Fibroblast of lung (primary cell): ENCODE measurements around the gene SEC14L2.

Source experiments
- EZH2 ChIP-seq: IDR thresholded peaks from 2 replicates; pipeline ENCODE4 v1.5.1; 2012; ENCODE audit warnings: low read length, control low read depth, mild to moderate bottlenecking; ENCODE audit errors: missing control alignments
- TF ChIP-seq, protein P1 (sequence below), 2 donors: IDR thresholded peaks in 1 of 2; conservative IDR thresholded peaks in 1 of 2; 1 replicate in 1 of 2; 2 replicates in 1 of 2; pipeline ENCODE4 v1.5.1; 2011 to 2012; ENCODE audit warnings: low read length in 2 of 2, control low read depth in 1 of 2, inconsistent platforms in 1 of 2, low read depth in 1 of 2, mild to moderate bottlenecking in 1 of 2

DNA sequence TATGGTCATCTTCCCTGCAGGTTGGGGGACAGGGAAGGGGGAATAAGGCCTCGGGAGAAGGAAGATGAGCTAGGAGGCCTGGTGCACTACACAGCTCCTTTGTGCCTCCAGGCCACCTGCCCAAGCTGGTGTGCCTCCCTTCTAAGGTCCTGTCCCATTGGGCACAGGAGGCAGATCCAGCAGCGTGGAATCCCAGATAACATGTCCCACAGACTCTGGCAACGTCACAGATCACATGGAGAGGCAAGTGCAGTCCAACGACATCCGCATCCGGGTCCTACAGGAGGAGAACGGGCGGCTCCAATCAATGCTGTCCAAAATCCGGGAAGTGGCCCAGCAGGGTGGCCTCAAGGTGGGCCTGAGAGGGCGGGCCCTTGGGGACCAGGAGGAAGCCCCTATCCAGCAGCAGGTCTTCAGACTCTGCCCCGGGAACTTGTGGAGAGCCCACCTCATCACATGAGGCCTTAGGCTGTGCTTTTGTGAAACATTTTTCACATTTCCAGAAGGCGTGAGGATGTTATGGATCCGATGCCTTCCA is 21.4 kb upstream of the SEC14L2 start:
- TF ChIP-seq, protein P1, sequence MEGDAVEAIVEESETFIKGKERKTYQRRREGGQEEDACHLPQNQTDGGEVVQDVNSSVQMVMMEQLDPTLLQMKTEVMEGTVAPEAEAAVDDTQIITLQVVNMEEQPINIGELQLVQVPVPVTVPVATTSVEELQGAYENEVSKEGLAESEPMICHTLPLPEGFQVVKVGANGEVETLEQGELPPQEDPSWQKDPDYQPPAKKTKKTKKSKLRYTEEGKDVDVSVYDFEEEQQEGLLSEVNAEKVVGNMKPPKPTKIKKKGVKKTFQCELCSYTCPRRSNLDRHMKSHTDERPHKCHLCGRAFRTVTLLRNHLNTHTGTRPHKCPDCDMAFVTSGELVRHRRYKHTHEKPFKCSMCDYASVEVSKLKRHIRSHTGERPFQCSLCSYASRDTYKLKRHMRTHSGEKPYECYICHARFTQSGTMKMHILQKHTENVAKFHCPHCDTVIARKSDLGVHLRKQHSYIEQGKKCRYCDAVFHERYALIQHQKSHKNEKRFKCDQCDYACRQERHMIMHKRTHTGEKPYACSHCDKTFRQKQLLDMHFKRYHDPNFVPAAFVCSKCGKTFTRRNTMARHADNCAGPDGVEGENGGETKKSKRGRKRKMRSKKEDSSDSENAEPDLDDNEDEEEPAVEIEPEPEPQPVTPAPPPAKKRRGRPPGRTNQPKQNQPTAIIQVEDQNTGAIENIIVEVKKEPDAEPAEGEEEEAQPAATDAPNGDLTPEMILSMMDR (conservative IDR thresholded peaks at IDR 0.05 in 1 of 2, IDR thresholded peaks at IDR 0.05 in 1 of 2; ENCODE audit: low read depth in 1 of 2, low read length in 2 of 2) = no peak
- TF ChIP-seq EZH2 = no peak
